GM12874 (cell line): ENCODE measurements around the gene MFAP3.

ENCODE experiments used
- TF ChIP-seq, protein P1 (sequence below): IDR thresholded peaks from 2 replicates; pipeline ENCODE4 v1.5.1; 2011; ENCODE audit warnings: low read depth, mild to moderate bottlenecking, control low read depth, low read length, moderate library complexity; ENCODE audit not compliant: insufficient read depth

Gene MFAP3

GRCh38 chr5:154039458-154039829 is 677 bp downstream of the MFAP3 start:
- TF ChIP-seq, protein P1, sequence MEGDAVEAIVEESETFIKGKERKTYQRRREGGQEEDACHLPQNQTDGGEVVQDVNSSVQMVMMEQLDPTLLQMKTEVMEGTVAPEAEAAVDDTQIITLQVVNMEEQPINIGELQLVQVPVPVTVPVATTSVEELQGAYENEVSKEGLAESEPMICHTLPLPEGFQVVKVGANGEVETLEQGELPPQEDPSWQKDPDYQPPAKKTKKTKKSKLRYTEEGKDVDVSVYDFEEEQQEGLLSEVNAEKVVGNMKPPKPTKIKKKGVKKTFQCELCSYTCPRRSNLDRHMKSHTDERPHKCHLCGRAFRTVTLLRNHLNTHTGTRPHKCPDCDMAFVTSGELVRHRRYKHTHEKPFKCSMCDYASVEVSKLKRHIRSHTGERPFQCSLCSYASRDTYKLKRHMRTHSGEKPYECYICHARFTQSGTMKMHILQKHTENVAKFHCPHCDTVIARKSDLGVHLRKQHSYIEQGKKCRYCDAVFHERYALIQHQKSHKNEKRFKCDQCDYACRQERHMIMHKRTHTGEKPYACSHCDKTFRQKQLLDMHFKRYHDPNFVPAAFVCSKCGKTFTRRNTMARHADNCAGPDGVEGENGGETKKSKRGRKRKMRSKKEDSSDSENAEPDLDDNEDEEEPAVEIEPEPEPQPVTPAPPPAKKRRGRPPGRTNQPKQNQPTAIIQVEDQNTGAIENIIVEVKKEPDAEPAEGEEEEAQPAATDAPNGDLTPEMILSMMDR, result no peak

GRCh38 chr5:154042766-154043165 is 4.0 kb downstream of the MFAP3 start:
- TF ChIP-seq, protein P1, result no peak

DNA sequence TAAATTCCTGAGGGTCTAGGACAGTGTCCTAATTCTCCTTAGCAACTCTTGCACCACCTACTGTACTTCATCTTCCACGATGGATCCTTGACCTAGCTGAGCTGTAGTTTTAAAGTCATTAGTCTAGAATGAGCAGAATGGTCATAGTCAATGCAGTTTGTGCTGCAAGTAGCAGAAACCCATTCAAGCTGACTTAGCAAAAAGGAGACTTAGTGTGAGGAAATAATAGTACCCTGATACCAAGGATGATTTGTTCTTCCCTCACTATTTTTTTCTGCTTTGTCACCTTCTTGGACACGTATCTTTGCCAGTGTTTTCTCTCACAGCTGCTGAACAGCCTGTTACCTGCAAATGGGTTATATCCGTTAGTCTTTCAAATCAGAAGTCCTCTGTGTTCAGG is 5.3 kb downstream of the MFAP3 start:
- TF ChIP-seq, protein P1, result no peak

GRCh38 chr5:154044581-154044980 is 5.8 kb downstream of the MFAP3 start:
- TF ChIP-seq, protein P1, result no peak

GRCh38 chr5:154046486-154046885 is 7.7 kb downstream of the MFAP3 start:
- TF ChIP-seq, protein P1, result no peak

- TF ChIP-seq, protein P1, result no peak
Observed at GRCh38 chr5:154047324-154047723, 8.6 kb downstream of the MFAP3 start.

- TF ChIP-seq, protein P1, result no peak
Observed at GRCh38 chr5:154049636-154050035, 10.9 kb downstream of the MFAP3 start.

DNA sequence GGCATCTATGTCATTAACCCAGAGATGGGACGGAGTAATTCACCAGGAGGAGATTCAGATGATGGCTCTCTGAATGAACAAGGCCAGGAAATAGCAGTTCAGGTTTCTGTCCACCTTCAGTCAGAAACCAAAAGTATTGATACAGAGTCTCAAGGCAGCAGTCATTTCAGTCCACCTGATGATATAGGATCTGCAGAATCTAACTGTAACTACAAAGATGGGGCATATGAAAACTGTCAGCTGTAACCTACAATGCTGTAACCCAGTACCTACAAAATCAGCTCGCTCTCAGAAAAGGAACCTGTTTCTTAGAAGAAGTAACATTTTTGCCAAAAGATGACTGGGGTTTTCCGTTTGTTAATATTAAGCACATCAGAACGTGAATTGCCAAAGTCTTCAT is 14.7 kb downstream of the MFAP3 start:
- TF ChIP-seq, protein P1, result no peak
